ENCODE data around the gene PTPMT1.
"Not testable (repeated sequence)": the region's sequence is repeated elsewhere in the genome, so short reads cannot be mapped to it uniquely, and the experiment has no call there.

Gene PTPMT1

DNA sequence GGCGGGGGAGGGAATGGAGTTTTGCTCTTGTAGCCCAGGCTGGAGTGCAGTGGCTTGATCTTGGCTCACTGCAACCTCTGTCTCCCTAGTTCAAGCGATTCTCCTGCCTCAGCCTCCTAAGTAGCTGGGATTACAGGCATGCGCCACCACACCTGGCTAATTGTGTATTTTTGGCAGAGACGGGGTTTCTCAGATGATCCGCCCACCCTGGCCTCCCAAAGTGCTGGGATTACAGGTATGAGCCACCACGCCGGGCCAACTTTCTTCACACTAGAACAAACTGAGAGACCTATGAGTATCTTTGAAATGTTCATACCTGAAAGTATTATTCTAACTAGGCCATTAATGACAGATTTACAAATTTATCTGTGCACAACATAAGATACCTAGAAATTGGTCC lies 19.1 kb upstream of the PTPMT1 start:
- not testable (repeated sequence) for DNase-seq (ENCODE audit: low spot score)

DNA sequence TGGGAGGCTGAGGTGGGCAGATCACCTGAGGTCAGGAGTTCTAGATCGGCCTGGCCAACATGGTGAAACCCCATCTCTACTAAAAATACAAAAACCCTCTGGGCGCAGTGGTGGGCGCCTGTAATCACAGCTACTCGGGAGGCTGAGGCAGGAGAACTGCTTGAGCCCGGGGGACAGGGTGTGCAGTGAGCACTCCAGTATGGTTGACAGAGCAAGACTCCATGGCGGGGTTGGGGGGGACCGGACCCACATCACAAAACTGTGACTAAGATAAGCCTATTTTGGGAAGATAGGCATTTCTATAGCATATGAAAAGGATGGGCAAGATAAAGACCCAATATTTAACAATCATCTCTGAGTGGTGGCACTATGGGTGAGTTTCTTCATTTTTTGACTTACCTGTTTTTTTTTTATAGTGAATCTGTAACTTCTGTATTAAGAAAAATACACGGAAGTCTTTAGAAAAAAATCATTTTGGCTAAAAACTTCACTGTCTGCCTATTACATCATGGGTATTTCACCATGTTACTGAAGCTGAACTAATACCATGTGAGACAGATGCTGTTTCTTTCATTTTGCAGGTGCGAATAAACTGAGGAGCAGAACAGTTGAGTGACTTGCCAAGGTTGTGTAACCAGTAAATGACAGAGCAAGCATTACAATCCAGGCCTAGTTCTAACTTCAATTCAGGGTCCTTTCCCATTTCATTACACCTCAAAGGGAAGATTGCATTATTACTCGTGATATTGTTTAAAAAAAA lies 14.9 kb upstream of the PTPMT1 start:
- no peak for DNase-seq (ENCODE audit: low spot score)

DNA sequence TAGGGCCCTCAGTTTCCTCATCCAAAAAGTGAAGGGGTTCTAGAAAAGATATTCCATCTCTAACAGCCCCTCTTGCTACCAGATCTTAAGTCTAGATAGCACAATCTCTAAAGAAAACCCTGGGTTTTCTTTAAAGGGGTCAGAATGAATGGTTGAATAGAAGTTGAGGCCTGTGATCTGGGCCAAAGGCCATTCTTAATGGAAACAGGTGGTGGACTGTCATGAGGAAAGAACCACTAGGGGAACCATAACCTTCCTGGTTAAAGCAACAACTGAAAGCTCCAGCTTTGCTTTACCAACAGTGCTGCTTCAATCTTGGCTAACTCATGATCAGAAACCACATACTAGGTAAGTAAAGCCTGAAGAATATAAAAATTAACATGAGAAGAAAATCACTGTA lies 14.3 kb upstream of the PTPMT1 start:
- no peak for DNase-seq (ENCODE audit: low spot score)

DNA sequence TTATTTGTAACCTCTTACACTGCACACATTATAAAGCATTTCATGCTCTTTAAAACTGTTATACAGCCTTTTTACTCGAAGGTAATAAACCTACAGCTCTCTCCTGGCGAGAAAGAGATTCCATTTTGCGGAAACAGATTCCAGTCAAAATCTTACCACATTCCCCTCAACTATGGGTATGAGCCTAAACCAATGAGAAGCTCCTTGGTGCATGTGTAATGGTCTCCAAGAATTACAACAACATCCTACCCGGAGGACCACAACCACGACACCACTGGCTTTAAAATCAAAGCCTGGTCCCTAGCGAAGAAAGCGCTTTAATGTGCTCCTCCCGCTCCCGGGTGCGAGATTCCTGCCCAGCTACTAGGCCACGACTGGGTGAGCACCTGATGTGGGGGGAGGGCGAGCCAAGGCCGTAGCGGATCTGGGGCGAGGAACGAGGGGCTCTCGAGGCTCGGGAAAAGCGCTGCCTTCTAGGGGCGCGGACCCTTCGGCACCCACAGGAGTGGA lies 13.3 kb upstream of the PTPMT1 start:
- DNase-seq (ENCODE audit: low spot score), result peak; percentile 49

DNA sequence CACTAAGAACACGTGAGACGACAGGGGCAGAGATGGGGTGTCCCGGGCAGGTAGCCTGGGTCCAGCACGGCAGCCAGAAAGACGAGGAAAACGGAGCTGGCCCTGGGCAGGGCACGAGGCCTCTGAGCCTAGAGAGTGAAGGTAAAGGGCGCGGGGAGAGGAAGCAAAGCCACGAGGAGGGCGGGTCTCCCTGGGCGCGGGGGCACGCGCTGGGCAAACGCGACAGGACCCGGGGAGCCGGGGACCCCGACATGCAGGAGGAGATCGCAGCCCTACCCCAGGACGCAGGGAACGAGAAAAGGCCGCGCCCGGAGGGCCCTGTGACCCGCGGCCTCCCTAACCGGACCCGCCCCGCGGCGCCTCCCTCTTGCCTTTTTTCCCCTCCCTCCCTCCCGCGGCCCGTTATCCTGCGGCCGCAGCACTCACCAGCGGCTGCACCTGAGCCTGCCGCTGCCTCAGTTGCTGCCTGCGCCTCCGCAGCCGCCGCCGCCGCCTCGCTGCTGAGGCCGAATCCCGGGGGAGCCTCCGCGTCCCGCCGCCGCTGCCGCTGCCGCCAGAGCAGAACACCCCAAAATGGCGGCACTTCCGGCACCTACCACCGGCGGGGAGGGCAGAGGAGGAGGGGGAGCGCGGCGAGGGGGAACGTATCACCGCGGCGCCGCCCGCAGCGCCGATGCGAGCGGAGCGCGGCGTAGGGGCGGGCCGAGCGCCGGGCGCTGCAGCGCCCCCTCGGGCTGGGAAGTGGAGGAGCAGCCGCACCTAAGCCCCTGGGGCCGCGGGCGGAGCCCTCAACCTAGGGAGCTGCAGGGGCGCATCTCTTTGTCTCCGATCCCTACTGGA lies 12.6 kb upstream of the PTPMT1 start, which contains the start of gene CELF1:
Gene CELF1 (minus strand): TSS at position 567 of the 840 bp plus-strand sequence. CDS start 53,609 bp downstream, outside the sequence.
- DNase-seq (ENCODE audit: low spot score), result peak; percentile 95

DNA sequence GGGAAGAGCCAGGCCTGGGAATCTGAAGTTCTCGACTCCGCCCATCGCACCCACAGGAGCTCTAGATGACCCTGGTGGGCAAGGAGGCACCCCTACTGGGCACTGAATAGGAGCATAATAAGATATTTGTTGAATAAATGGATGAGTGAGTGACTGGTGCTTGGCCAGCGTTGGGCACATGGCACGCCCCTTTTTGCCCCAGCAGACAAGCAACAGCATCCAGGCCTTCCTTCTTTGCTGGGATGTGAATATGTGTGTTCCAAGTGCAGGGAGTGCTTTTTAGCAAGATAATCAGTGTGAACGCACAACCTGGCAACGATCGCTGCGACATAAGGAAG lies 12.0 kb upstream of the PTPMT1 start:
- DNase-seq (ENCODE audit: low spot score), result no peak

DNA sequence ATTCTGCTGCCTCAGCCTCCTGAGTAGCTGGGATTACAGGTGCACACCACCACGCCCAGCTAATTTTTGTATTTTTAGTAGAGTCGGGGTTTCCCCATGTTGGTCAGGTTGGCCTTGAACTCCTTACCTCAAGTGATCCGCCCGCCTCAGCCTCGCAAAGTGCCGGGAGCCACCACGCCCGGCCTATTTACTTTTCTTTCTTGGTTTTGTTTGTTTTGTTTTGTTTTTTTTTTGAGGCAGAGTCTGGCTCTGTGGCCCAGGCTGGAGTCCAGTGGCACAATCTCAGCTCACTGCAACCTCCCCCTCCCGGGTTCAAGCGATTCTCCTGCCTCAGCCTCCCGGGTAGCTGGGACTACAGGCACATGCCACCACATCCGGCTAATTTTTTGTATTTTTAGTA lies 8.4 kb upstream of the PTPMT1 start:
- DNase-seq (ENCODE audit: low spot score), result not testable (repeated sequence)

DNA sequence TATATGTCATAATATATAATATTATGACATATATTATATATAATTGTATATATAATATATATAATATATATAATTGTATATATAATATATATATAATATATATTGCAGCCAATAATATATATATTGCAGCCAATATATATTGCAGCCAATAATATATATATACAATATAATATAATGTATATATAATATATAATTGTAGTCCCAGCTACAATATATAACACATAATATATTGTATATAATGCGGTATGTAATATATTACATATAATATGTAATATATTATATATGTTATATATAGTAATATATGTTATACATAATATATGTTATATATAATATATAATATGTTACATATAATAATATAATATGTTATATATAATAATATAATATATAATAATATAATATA lies 6.7 kb upstream of the PTPMT1 start:
- no peak for DNase-seq (ENCODE audit: low spot score)

DNA sequence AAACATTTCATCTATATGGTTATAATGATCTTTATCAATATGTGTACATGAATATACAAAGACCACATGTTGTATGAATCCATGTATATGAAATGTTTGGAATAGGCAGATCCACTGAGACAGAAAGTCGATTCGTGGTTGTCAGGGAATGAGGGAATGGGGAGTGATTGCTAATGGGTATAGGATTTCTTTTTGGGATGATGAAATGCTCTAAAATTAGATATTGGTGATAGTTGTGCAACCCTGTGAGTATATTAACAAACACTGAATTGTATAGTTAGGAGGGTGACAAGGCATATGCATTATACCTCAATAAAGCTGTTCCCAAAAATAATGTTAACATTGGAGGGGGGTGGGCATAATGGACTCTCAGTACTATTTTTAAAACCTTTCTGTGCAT lies 5.0 kb upstream of the PTPMT1 start:
- DNase-seq (ENCODE audit: low spot score), result no peak

DNA sequence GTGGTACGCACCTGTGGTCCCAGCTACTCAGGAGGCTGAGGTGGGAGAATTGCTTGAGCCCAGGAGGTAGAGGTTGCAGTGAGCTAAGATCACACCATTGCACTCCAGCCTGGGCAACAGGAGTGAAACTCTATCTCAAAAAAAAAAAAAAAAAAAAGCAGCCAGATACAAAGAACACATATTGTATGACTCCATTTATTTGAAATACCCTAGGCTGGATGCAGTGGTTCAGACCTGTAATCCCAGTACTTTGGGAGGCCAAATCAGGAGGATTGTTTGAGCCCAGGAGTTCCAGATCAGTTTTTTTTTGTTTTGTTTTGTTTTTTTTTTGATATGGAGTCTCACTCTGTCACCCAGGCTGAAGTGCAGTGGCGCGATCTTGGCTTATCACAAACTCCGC lies 3.0 kb upstream of the PTPMT1 start:
- DNase-seq (ENCODE audit: low spot score), result not testable (repeated sequence)

DNA sequence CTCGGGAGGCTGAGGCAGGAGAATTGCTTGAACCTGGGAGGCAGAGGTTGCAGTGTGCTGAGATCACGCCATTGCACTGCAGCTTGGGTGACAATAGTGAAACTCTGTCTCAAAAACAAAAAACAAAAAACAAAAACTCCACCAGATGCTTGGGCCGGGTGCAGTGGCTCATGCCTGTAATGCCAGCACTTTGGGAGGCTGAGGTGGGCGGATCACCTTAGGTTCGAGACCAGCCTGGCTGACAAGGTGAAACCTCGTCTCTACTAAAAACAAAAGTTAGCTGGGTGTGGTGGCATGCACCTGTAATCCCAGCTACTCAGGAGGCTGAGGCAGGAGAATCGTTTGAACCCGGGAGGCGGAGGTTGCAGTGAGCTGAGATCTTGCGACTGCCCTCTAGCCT lies 1.0 kb upstream of the PTPMT1 start:
- DNase-seq (ENCODE audit: low spot score), result not testable (repeated sequence)

DNA sequence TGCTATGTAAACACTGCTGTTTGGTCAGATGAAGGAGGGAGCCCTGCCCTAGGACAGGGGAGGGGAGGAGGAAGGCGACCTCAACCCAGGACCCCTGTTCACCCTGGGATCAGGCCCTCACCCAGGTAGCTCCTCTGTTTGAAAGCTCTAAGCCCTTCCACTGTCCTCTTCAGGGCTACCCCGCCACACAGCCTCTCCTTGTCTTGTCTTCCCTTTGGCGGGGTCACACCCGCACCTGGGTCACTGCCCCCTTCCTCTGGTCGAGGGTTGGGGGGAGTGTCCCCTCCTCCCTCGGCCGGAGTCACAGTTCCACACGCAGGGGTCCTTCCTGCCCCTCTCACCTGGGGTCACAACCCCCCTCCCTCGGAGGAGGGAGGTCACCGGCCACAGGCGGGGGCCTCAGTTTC lies 463 bp upstream of the PTPMT1 start:
- DNase-seq (ENCODE audit: low spot score), result no peak

DNA sequence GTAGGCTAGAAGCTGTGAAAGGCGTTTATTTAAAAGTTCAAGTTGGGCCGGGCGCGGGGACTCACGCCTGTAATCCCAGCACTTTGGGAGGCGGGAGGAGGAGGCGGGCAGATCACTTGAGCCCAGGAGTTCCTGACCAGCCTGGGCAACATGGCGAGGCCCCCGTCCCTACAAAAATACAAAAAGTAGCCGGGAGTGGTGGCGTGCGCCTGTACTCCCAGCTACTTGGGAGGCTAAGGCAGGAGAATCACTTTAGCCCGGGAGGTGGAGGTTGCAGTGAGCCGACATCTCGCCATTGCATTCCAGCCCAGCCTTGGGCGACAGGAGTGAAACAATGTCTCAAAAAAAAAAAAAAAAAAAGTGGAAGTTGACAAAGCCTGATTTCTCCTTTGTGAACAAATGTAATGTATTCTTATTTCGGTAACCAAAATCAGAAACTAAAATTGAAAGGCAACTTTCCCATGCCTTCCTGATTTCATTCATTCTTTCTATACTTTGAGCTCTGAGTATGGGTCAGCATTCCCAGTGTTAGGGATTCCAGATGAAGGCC lies 825 bp downstream of the PTPMT1 start:
- no peak for DNase-seq (ENCODE audit: low spot score)

DNA sequence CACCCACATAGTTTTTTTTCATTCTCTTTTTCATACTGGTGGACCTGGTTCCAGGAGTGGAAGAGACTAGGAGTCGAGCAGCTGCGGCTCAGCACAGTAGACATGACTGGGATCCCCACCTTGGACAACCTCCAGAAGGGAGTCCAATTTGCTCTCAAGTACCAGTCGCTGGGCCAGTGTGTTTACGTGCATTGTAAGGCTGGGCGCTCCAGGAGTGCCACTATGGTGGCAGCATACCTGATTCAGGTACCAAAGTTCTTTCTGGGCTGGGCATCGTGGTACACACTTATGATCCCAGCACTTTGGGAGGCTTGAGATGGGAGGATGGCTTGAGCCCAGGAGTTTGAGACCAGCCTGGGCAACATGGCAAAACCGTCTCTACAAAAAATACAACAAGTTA lies 4.2 kb downstream of the PTPMT1 start:
- DNase-seq (ENCODE audit: low spot score), result no peak

DNA sequence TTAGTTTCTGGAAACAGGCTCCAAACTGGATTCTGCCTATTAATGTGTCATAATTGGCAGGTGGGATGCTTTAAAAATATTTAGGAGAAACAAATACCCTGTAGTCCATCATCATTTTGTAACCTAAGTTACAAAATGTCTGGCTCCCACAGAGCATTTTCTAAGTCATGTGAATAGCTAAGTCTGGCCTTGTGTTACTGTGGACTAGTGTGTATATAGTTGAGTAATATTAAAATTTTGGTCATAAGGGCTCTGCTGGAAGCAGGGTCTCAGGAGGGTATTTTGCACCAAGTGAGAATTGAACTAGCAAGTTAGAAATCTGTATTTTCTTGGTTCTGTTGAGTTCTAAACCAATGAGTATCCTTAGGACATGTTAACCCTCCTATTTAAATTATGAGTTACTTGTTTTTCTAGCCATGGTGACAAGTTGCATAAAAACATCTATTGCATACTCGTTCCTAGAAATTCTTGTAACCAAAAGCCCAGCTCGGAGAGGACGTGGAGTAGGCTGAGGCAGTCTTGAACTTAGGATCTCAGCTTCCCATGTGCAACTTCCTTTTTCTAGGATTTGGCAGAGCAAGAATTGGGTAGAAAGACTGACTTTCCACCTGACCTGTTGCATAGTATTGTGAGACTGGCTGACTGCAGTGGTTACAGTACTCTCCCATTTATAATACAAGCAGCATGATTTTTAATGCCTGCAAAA lies 5.4 kb downstream of the PTPMT1 start:
- DNase-seq (ENCODE audit: low spot score), result no peak

DNA sequence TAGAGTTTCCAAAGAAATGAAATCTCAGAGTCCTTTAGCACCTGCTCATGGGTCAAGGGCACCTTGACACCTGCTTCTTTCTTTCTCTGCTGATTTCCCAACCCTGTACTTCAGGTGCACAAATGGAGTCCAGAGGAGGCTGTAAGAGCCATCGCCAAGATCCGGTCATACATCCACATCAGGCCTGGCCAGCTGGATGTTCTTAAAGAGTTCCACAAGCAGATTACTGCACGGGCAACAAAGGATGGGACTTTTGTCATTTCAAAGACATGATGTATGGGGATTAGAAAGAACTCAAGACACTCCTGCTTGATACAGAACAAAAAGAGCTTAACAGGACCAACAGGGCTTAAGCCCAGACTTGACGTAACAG lies 5.9 kb downstream of the PTPMT1 start:
- no peak for DNase-seq (ENCODE audit: low spot score)

DNA sequence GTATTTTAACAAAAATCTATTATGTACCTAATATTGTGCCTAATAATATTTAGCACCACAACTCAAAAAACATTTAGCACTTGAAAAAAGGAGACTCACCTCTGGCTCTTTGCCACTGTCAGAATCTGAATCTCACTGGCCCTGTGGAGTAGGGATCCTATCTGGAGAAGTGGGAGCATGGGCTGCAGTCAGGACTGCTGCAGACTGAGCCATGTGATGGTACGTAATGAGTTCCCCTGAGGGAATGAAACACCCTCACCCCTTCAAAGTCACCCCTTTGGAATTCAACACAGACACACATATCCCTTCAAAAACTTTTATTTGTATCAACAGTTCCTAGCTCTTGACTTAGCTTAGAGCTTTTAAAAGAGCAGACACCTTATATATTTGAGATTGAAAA lies 6.5 kb downstream of the PTPMT1 start:
- DNase-seq (ENCODE audit: low spot score), result no peak

DNA sequence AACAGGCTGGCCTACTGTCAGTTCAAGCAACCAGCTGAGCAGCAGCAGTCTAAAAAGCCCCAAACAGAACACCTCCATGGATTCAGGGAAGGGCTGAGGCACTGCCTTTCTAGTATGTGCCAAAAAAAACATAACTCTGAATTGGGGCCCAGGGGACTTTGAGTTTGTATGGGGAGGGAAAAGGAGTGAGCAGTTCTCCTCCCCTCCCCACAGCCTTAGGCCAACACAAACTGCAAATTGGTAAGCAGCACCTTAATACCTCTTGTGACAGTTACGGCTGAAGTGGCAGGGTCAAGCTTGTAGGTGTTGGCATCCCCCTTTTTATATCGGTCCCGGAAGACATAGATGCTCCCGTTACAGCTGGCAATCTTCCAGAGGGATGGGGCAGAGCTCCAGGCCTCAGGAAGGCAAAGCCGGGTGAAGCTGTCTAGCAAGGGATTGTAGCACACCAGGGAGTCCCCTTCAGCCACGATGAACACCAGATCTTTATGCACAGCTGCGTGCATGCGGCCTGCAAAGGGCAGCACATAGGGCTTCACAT lies 7.4 kb downstream of the PTPMT1 start:
- peak; percentile 62 for DNase-seq (ENCODE audit: low spot score)

DNA sequence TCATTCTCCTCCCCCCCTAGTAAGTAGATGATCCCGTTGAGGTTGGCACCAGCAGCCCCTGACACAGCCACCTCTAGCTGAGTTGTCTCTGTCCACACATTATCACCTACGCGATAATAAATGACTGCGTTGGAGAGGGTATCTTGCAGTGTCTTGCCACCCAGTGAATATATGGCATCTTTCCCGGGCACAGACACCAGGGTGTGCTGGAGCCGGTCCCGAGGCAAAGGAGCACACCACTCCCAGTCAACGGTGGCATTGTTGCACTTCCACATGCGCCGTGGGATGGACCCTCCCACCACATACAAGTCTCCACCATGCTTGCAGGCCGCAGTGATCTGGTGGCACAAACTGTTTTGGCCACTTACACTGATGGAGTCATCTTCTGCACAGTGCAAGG lies 7.9 kb downstream of the PTPMT1 start:
- no peak for DNase-seq (ENCODE audit: low spot score)

DNA sequence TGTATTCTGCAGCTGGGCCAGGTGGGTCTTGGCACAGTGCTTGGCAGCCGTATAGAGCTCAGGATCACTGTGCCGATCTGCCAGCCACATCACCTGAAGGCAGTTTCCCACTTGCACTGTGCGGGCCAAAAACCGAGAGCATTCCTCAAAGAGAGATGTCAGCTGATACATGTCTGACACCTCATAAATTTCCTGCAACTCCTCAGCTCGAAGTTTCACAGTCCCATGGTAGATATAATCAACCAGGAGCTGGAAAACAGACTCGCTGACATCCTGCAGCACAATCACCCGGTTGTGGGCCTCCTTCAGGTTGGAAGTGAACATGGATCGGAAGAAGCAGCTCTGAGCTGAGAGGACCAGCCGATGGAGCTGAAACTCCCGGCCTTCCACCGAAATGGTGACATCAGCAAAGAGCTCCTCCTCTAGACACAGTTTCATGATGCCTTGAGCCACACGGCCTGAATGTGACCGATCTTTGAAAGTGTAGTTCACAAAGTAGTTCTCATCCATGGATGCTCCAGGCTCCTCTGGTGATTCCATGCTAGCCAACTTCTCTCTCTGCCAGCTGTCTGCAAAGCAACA lies 12.2 kb downstream of the PTPMT1 start:
- no peak for DNase-seq (ENCODE audit: low spot score)
